AG04449 (cell line): ENCODE results near the gene PDP2.
A peak's percentile ranks its signal among the peaks of the same experiment; 100 is the strongest.

Experiments
- CTCF ChIA-PET: fragments of 350-600 bp; formaldehyde crosslinking; extraction: SDS; loops from one replicate; lab custom pipeline; 2021; ENCODE audit warnings: antibody characterized with exemption; lab: Yijun Ruan, JAX
- POLR2A ChIA-PET: fragments of 400-600, 350-600 bp; formaldehyde crosslinking; extraction: SDS; loops from one replicate; lab custom pipeline; 2020; ENCODE audit warnings: antibody characterized with exemption, inconsistent platforms; lab: Yijun Ruan, JAX
- DNase-seq: peaks from one replicate; pipeline ENCODE4 v3.0.0-alpha.2; 2010; ENCODE audit warnings: low read depth, low spot score
- H3K4me3 ChIP-seq: 2 replicates; pipeline ENCODE4 v1.5.1; 2011; ENCODE audit warnings: low read depth, mild to moderate bottlenecking, control low read depth, low read length
- CTCF ChIP-seq: IDR thresholded peaks from one replicate; pipeline ENCODE4 v1.5.1; 2011; ENCODE audit warnings: mild to moderate bottlenecking, moderate library complexity, low read length, control low read depth, inconsistent platforms; ENCODE audit not compliant: insufficient read depth; ENCODE audit errors: missing control alignments

Gene PDP2

GRCh38 chr16:66842765-66843164 lies 37.5 kb upstream of the PDP2 start:
- no peak for DNase-seq
- no peak for TF ChIP-seq CTCF
- ChIA-PET POLR2A (no interaction called here), CTCF (interaction anchor here (0.8 to 12.7 kb wide), 7 partner anchors 9 to 92 kb away, joined by 3 to 205 read pairs (median 5); partner anchors contain the start of genes DYNC1LI2 and NAE1)
- H3K4me3 ChIP-seq: no peak overlapping the region

GRCh38 chr16:66843191-66843590 lies 37.1 kb upstream of the PDP2 start:
- ChIA-PET CTCF (interaction anchor here (1.4 to 12.7 kb wide), 5 partner anchors 11 to 92 kb away, joined by 3 to 205 read pairs (median 5); partner anchors contain the start of genes DYNC1LI2 and NAE1), POLR2A (no interaction called here)
- no peak overlapping the region for H3K4me3 ChIP-seq
- no peak for DNase-seq
- no peak for TF ChIP-seq CTCF

- no peak overlapping the region for H3K4me3 ChIP-seq
- ChIA-PET POLR2A (no interaction called here), CTCF (interaction anchor here (1.4 to 12.7 kb wide), 4 partner anchors 12 to 93 kb away, joined by 3 to 205 read pairs (median 57); partner anchors contain the start of genes DYNC1LI2 and NAE1)
- no peak for DNase-seq
- TF ChIP-seq CTCF: no peak
Measured at GRCh38 chr16:66844009-66844341, 36.3 kb upstream of the PDP2 start.

GRCh38 chr16:66844342-66845079 lies 35.8 kb upstream of the PDP2 start, which contains the start of gene CA7:
Gene CA7 (plus strand): TSS chr16:66844414. CDS start chr16:66844488, 74 bp downstream.
- ChIA-PET POLR2A (no interaction called here), CTCF (interaction anchor here (0.9 to 12.7 kb wide), 4 partner anchors 12 to 236 kb away, joined by 3 to 205 read pairs (median 58); partner anchors contain the start of gene NAE1)

GRCh38 chr16:66845080-66845410 lies 35.3 kb upstream of the PDP2 start:
- ChIA-PET POLR2A (no interaction called here), CTCF (interaction anchor here (0.9 to 12.7 kb wide), 4 partner anchors 12 to 236 kb away, joined by 3 to 205 read pairs (median 58); partner anchors contain the start of gene NAE1)
- TF ChIP-seq CTCF: no peak
- H3K4me3 ChIP-seq: no peak overlapping the region
- DNase-seq: no peak

More at GRCh38 chr16:66844342-66845079, 35.8 kb upstream of the PDP2 start, which contains the start of gene CA7:
- no peak for DNase-seq
- H3K4me3 ChIP-seq: peak within 1 kb of the TSS; percentile 36
- no peak for TF ChIP-seq CTCF

- ChIA-PET CTCF (interaction anchor here (0.9 to 12.7 kb wide), 5 partner anchors 9 to 237 kb away, joined by 3 to 205 read pairs (median 5); partner anchors contain the start of gene NAE1), POLR2A (no interaction called here)
- TF ChIP-seq CTCF: no peak
- H3K4me3 ChIP-seq: no peak overlapping the region
- no peak for DNase-seq
Measured at GRCh38 chr16:66845791-66846221, 34.5 kb upstream of the PDP2 start.
